Measurements from ENCODE around the gene METRN.
"Not testable (repeated sequence)": the region's sequence is repeated elsewhere in the genome, so short reads cannot be mapped to it uniquely, and the experiment has no call there.

The METRN gene

DNA sequence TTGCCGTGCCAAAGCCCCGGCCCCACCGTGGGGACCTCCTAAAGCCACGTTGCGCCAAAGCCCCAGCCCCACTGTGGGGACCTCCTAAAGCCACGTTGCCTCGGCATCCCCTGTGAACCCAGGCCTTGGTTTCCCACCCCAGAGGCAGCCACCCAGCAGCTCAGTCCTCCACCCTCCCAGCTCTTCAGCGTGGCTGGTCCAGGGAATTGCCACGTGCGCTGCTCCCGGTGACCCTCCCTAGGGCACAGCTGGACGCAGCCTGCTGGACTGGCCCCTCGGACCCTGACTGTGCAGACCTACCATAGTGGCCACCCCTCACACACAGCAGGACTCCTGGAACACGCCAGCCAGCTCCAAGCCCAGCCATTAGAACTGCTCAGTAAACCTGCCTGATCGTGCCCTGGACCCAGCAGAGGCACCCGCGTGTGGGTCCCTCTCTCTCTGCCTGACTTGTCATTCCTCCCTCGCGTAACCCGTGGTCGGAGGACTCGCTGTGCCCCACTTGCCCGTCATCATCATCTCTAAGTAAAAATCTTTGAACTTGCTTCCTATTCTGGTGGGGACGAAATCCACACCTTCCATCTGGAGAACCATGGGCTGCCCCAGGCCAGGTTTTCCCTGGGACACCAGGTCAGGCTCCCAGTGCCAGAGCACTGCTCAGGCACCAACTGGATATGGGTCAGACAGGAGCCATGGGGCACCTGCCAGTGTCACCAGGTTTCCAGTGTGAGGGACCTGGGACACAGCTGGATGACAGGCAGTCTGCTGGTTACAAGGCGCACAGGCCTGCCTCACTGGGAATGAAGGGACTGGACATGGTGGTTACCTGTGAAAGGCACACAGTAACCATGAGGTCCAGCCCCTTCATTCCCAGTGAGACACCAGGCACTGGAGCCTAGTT, 20.3 kb downstream of the METRN start:
- no peak for DNase-seq (ENCODE audit: low read depth in 2 of 2)

- DNase-seq (ENCODE audit: low read depth in 2 of 2): no peak
These were observed 21.1 kb downstream of the METRN start for GRCh38 chr16:735982-736453.

- no peak for DNase-seq (ENCODE audit: low read depth in 2 of 2)
These were observed 22.1 kb downstream of the METRN start for GRCh38 chr16:736936-737481.

DNA sequence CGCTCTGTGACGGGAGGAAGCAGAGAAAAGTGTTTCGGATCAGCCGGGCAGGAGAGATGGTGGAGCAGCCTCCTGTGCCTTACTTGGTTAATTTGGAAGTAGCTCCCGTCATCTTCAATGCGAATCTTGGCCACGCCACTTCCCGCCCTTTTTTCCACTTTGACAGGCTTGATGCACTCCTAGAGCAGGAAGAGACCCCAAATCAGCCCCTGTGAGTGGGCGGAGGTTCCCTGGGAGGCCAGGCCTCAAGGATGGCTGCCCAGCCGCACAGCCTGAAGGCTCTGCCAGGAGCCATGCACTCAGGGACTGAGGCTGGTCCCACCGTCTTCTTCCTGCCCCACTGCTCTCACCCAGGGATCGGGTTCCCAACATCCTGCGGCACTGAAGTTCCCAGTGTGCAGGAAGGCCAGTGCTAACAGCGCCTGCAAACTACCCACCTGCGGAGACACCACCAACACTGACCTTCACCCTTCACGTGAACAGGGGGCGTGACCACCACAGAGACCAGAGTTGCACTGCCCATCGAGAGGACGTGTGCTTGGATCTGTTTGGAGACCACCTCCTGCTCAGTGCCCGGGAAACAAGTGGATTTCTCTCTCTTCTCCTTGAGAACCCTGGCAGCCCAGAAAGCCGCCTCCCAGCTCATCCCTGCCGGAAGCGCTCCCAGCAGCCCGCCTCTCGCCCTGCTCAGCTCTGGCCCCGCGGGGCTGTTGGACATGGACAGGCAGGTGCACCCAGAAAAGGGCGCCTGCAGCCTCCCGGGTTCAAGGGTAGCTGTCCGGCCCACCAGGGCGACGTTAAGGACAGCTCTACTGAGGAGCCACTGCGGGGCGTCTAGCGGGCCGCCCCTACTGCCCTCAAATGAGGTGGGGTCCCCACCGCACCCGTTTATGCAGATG, 24.9 kb downstream of the METRN start:
- no peak for DNase-seq (ENCODE audit: low read depth in 2 of 2)

DNA sequence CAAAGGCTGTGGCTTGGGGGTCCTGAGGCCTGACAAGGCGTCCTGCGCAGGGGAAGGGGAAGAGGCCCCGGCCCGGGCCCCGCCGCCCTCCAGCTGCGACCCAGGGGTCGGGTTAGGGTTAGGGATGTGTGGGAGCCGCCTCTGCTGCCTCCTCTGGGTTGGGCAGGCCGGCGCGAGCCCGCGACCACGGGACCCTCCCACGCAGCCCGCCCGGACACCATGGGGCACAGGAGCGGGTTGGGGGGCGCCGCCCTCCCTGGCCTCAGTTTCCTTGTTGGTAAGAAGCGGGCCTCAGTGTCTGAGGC, 25.5 kb downstream of the METRN start:
- DNase-seq (ENCODE audit: low read depth in 2 of 2): no peak

DNA sequence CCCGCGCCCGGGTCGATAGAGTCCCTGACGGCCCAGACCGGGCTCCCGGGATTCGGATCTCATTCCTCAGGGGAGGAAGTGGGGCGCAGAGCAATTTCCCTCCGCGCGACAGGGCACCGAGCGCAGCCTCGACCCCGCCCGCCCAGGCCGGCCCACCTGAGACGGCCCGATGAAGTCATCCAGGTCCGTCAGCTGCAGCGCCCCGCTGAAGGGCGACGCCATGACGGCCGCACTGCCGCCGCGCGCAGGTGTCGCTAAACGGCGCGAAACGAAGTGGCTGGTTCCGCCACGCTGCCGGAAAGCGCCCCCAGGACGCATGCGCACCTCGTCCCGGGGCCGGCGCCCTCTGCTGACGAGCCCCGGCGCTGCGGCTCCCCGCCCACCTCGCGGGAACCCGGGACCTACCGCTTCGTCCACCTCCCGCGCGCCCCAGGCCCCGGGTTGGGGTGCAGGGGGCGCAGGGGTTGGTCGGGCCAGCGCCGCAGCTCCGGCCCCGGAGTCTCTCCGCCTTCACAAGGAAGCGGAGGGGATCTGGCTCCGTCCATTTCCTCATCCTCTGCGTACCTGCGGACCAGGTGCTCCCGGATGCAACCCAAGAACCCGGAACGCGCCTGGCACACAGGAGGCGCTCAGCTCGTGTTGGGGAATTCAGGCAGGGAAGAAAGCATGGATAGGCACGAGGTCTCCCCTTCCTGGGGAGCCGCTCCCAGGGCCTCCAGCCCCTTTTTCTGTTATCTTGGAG, 26.0 kb downstream of the METRN start, which contains the start of gene CIAO3:
CIAO3 (minus strand) TSS at position 234 of the 742 bp plus-strand sequence; CDS start at position 222, 12 bp downstream.
- peak; percentile 82 to 88 for DNase-seq (ENCODE audit: low read depth in 2 of 2)

DNA sequence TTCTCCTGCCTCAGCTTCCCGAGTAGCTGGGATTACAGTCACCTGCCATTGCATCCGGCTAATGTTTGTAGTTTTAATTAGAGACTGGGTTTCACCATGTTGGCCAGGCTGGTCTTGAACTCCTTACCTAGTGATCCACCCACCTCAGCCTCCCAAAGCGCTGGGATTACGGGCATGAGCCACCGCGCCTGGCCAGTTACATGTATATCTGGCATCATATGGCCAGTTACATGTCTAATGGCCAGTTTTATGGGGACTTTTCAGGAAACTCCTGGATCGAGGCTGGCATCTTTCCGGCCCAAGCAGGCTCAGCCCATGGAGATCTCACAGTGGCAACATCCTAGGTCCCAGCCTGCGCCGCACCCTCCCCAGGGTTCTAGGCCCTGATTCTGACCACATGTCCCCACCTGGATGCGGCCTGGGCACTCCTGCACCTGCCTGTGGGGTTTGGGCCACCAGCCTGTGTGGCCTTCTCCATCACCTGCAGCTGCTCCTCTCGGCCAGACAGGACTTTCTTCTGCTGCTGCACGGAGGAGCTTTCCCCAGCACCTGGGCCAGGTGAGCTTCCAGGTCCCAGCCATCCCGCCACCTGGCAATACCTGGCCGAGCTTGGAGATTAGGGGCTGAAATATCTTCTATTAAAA, 27.2 kb downstream of the METRN start:
- no peak for DNase-seq (ENCODE audit: low read depth in 2 of 2)

- not testable (repeated sequence) for DNase-seq (ENCODE audit: low read depth in 2 of 2)
These were observed 28.0 kb downstream of the METRN start for GRCh38 chr16:742894-743293.

DNA sequence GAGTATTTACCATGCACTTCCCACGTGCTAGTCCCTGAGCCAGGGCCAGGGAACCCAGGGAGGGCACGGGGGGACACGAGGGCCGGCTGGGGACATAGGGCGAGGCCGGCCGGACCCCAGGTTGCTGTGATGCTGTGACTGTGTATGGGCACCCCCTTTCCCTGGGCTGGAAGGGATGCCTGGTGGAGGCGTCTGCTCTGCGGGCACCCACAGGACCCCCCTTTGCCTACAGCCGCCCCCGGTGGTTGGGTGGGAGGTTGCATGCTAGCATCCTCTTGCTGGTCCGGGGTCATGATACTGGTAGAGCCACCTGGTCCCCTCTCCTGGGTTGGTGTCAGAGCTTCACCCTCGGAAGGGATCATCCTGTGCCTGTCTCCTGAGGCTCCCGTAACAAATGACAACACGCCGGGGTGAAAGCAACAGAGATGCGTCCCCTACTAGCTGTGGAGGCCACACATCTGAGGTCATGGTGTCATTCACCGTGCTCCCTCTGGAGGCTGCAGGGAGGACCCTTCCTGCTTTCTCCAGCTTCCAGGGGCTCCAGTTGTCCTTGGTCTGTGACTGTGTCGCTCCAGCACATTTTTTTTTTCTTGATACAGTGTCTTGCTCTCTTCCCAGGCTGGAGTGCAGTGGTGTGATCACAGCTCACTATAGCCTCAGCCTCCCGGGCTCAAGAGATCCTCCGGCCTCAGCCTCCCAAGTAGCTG, 29.0 kb downstream of the METRN start:
- no peak for DNase-seq (ENCODE audit: low read depth in 2 of 2)

- no peak for DNase-seq (ENCODE audit: low read depth in 2 of 2)
These were observed 30.8 kb downstream of the METRN start for GRCh38 chr16:745739-746138.

DNA sequence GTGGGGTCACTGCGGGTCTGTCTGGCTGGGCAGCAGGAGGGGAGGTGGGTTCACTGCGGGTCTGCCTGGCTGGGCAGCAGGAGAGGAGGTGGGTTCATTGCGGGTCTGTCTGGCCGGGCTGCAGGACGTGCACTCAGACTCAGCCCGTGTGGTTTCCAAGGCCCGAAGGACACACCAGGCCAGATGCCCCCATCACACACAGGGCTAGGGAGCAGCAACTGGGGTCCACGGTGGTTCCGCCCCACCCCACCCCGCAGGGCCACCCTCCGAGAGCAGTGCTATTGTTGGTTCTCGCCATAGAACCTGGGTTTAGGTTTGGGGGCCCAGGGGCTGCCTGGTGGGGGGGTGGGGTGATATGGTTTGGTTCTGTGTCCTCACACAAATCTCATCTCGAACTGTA, 31.7 kb downstream of the METRN start:
- no peak for DNase-seq (ENCODE audit: low read depth in 2 of 2)

- DNase-seq (ENCODE audit: low read depth in 2 of 2): no peak
These were observed 33.2 kb downstream of the METRN start for GRCh38 chr16:747978-748746.

DNA sequence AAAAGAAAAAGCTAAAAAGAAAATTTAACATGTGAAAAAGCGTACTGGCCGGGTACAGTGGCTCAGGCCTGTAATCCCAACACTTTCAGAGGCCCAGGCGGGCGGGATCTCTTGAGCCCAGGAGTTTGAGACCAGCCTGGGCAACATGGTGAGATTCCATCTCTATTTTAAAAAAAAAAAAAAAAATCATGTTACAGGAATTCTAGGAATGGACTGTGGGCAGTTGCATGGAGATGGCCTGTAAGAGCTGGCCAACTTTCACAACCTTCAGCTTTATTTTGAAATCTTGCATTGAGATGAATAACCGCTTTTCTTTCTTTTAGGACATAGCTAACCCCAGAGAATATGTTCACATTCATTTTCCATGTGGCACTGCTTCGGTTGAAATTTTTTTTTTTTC, 34.1 kb downstream of the METRN start:
- DNase-seq (ENCODE audit: low read depth in 2 of 2): no peak

- DNase-seq (ENCODE audit: low read depth in 2 of 2): no peak
These were observed 35.6 kb downstream of the METRN start for GRCh38 chr16:750485-750884.

DNA sequence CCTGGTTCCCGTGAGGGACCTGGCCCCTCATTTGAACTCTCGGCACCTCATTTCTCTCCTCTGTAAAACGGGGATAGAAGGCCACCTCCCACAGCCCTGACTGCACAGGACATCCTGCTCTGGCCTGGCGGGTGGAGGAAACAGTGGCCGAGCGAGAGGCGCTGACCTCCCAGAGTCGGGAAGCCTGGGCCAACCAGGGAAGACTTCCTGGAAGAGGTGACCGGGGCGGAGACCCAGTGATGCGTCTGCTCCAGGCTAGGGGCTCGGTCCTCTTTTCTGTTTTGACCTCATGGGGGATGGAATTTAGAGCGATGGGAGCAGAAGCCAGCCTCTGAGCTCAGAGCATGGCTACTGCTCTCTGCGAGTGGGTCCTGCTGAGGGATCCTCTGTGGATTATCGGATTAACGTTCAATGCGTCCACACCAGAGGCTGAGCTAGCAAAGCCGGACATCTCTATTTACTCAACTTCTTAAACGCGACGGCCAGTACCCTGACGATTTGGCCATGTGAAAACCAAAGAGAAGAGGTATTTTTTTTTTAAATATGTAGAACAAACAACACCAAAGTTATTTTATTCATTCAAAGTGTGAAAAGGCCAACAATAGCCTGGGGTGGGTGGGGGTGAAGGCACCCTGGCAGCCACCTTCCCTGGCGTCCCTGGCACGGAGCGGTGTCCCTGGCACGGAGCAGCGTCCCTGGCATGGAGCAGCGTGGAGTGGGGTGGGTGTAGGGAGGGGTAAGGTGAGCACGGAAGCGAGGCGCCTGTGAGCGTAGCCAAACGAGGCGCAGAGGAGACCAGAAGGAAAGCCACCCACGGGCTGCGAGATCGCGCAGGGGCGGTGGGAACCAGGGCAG, 36.5 kb downstream of the METRN start:
- no peak for DNase-seq (ENCODE audit: low read depth in 2 of 2)

DNA sequence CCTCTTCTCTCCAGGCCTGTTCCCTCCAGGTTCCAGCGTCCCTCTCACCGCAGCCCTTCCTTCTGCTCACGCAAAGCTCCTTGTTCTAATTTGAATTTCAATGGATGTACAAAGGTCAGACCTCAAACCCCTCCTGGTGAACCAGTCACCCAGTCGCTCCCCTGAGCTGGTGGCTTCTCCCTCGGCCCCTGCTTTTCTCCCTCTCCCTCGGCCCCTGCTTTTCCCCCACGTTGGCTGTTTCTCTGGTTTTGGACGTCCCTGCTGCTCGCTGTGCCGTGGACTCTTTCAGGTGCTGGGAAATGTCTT, 37.0 kb downstream of the METRN start:
- no peak for DNase-seq (ENCODE audit: low read depth in 2 of 2)

DNA sequence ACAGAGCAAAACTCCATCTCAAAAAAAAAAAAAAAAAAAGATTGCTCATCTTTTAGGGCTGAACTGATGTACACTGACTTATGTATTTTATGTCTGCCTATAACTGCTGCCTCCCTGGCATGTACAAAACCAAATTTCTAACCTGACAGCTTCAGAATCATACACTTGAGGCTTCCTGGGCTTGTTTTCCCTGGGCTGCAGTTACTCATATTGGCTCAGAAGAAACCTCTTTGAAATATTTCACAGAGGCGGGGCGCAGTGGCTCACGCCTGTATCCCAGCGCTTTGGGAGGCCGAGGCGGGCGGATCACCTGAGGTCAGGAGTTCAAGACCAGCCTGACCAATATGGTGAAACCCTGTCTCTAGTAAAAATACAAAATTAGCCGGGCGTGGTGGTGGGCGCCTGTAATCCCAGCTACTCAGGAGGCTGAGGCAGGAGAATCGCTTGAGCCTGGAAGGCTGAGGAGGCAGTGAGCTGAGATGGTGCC, 39.2 kb downstream of the METRN start:
- not testable (repeated sequence) for DNase-seq (ENCODE audit: low read depth in 2 of 2)

DNA sequence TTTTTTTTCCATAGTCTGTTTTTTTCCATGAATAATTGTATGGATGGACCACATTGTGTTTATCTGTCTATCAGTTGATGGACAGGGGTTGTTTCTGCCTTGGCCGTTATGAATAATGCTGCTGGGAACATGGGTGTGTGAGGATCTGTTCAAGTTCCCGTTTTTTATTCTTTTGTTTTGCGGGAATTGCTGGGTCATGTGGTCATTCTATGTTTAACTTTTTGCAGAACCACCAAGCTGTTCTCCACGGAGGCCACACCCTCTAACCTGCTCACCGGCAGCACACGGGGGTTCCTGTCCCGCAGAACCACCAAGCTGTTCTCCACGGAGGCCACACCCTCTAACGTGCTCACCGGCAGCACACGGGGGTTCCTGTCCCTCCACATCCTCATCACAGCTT, 39.7 kb downstream of the METRN start:
- no peak for DNase-seq (ENCODE audit: low read depth in 2 of 2)

- DNase-seq (ENCODE audit: low read depth in 2 of 2): no peak
These were observed 41.5 kb downstream of the METRN start for GRCh38 chr16:756428-756827.

Data from stimulated activated CD8-positive, alpha-beta memory T cell treated with anti-CD3 and anti-CD28 coated beads, Interleukin-15, amount 100 ng/mL, for 4 hours (primary cell).